Measurements from ENCODE around the gene EYA4. TPM values are rescaled to one million over a fixed set of nuclear protein-coding genes. Genes with fewer than 3 reads are reported as not detected.
"Not testable (repeated sequence)": the region's sequence is repeated elsewhere in the genome, so short reads cannot be mapped to it uniquely, and the experiment has no call there.

EYA4 gene
- polyA plus RNA-seq, 1 donor, result 23.4 TPM

DNA sequence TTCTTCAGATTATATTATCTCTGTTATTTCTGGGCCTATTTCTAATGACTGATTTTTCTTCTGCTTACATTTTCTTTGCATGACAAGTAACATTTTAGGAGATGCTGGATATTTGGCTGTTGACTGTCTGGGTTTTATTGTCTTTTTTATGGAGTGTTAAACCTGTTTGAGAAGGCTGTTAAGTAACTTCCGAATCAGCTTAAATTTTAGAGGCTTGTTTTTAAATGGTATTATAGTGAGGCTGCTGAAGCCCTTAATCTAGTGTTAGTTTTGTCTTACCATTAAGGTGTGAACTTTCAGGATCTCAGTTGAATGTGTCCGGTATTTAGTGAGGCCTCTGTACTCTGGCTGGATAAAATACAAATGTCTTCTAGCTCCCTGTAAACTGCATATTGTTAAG lies 109.8 kb downstream of the EYA4 start:
- DNase-seq (ENCODE audit: low read depth), result no peak

DNA sequence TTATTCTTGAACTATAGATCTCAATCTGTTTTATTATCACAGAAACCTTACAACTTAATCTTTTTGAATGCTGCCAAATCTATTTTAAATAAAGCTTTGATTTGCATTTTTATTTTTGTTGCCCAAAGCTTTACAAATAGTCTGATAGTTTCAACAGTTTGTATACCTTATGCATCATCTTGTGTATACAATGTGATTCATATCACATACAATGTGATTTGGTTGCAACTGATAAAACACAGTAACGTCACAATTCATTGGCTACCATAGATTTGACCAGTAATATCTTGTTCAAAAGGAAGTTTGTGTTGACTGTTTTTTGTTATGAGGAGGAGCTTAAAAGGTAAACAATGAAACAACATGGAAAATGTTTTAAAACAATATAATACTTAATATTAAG lies 110.9 kb downstream of the EYA4 start:
- no peak for DNase-seq (ENCODE audit: low read depth)

DNA sequence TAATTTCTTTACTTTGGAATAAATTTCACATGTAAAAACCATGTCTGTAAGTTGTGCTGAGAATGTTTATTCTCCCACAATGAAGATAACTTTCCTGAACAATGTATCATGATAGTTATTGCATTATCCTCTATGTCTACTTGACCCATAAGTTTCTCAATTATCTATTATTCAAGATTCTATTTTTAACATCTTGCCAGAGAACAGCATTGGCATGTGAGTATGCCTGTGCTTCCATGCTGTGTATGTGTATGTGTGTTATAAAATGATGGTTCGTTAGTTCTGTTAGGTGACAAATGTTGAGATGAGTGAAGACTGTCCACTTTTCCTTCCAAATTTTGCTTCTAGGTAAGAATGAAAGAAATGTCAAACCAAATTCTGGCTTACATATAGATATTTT lies 111.9 kb downstream of the EYA4 start:
- DNase-seq (ENCODE audit: low read depth), result no peak

DNA sequence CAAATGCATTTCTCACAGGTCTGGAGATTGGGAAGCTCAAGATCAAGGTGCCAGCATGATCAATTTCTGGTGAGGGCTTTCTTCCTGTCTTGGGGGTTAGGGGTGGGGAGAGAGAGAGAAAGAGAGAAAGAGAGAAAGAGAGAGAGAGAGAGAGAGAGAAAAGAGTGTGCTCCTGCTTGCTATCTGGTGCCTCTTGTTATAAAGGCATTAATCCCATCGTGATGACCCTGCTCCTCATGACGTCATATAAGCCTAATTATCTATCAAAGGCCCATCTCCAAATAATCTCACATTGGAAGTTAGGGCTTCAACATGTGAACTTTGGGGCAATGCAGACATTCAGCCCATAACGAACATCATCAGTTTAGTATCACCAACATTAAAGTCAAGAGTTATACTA lies 114.8 kb downstream of the EYA4 start:
- DNase-seq (ENCODE audit: low read depth), result no peak

DNA sequence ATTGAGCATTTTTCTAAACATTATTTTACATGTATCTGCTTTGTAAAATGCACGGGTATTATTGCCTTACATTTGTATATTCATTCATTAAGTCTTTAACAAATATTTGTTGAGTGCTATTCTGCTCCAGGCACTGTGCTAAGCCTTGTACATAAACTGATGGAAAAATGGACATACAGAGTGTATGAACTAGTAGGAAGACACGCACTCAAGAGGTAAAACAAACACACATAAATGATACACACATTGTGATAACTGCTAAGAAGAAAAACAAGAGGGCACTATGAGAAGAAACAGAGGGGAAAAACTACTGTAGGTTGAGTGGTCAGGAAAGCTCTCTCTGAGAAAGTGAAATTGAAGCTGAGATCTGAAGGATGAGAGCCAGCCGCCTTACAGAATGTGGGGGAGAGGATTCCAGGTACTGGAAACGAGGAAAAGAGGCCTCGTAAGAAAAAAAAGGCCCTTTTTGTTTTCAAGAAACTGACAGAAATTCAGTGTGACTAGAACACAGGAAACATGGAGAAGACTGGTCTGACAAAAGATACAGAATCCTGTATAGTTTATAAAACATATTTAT lies 117.5 kb downstream of the EYA4 start:
- no peak for DNase-seq (ENCODE audit: low read depth)

DNA sequence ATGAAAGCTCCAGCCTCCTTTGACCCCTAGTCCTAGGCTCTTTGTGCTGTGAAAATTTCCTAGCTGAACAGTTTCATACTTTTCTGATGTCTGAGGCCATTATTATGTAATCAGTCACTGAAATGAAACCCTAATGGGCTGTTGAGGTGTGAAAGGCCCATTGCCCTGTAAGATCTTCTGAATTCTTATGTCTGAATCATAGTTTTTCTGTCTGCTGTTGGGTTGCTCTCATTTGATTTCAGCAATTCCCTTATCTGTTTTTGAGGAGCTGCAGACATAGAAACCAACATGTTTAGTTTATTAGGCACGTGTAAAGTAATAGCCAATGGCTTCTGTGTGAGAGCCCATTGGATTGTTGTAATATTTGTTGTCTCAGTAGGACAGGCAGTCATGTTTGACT lies 118.1 kb downstream of the EYA4 start:
- DNase-seq (ENCODE audit: low read depth), result no peak

DNA sequence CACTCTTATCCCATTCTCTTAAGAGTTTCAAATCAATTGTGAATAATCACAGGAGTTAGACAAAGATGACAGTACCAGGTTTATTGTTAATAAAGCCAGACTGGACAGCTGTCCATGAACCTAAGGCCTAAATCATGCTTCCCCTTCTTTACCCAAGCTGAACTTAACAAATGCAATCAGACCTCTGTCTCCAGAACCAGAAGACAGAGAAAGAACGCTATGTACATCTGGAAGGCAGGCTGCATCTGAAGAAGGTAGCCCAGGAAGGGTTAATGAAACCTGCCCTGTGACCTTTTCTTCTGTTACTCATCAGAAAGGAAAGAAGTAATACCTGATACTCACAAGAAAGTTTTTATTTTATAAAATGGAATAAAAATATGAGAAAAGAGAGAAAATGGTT lies 118.6 kb downstream of the EYA4 start:
- DNase-seq (ENCODE audit: low read depth), result no peak

DNA sequence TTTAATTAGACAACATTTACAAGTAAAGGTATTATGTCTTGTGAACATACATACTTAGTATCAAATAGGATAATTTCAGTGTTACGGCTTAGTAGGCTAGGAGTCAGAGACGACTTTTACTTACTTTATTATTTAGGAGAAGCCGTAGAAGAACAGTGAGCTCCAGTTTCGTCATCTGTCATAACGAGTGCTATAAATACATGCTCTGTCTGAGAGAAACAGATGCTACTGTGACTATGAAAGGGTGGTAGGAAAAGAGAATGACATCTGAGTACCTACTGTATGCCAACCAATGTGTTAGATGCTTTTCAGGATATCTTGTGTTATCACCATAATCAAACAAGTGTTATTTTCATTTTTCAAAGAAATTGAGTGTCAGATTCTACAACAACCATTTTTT lies 119.0 kb downstream of the EYA4 start:
- no peak for DNase-seq (ENCODE audit: low read depth)

DNA sequence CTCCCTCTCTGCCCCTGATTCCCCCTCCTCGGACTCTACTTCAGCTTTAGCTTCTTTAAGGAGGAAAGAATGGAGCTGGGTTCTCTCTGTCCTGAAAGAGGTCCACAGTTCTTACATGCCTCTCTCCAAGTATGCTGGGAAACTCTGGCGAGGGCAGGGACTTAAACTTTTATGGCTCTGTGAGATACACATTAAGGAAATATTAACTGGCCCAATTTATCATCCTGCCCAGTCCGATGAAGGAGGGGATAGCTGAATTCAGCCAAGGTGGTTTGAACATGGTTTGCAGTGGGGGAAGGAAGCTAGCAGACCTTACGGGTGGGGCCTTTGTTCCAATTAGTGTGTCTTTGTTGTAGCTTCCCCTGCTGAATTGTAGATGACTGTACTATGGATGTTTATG lies 121.7 kb downstream of the EYA4 start:
- no peak for DNase-seq (ENCODE audit: low read depth)

DNA sequence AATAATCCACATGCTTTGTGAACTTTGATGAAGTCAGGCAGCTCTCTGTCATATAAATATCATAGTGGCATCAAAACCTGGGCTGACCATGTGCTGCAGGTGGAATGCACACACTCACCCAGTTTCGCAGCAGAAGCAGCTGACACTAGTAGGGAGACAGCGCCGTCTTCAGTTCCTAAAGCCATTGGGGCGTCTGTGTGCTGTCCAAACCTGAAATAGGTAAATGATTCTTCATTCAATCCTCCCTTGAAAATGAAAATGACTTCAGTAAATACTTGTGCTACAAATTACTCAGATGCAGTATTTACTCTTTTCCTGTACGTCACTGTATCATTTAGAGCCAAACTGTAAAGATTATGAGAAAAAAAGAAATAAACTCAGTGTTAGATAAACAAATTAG lies 127.5 kb downstream of the EYA4 start:
- DNase-seq (ENCODE audit: low read depth), result no peak

DNA sequence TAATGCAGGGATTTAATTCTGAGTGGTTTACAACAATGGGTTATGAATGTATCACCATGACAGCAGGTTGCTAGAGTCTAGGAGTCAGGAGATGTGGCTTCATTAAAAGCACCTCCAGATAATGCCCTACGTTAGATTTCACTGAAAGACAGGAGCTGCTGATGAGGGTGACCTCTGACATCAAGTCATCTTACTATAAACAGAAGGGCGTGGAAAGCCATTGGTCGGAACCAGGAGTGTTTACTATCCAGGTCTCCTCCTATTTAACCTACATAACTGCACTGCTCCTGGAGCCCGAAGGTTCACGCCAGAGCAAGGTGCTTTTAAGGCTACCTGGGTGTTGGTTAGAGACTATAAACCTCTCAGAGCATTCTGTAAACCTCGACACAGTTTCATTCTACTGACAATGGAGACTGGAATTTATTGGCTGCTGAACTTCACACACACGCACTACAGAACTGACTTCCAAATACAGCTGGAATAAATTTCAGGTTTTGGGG lies 128.7 kb downstream of the EYA4 start:
- DNase-seq (ENCODE audit: low read depth), result no peak

DNA sequence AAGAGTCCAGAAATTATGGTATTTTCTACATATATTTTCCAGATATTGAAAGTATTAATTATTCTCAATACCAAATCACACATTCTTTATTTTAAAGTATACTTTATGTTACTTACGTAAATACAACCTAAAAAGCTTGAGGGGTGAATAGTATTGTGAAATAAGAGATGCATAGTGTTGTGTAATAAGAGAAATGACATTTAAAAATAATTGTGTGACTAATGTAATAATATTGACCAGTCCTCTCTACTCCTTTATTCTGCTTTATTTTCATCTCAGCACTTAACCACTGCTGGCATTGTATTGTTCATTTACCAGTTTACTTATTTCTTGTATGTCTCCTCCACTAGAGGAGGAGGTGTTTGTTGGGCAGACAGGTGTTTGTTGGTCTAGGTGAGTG lies 135.6 kb downstream of the EYA4 start:
- DNase-seq (ENCODE audit: low read depth), result no peak

DNA sequence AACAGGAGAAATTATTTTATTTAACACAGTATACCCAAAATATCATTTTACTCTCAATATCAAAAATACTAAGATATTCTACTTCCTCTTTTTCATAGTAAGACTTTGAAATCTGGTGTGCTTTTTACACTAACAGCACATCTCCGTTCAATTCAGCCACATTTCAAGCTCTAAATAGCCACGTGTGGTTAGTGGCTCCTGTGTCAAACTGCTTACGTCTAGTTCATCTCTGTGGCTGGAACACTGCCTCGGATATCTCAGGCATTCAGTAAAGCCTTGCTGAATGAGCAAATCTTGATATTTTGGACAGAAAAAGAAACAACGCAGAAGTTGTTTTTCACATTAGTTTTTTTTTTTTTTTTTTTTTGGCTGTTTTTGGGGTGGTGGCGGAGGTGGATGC lies 136.1 kb downstream of the EYA4 start:
- no peak for DNase-seq (ENCODE audit: low read depth)

DNA sequence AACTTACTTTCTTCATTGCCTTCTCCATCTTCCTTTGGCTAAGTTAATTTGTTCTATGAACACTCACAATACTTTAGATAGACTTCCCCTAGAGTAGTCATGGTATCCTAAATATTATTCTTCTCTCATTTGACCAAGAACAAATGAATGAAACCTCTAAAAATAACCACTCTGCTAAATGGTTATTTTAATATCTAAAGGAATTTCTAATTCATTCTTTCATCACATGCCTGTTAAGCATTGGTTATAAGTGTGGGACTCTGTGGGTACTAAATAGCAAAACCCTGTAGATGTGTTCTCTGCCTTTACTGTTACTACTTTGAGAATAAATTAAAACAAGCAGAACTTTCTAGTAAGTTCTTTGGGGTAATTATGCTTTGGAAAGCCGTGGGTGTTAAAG lies 138.9 kb downstream of the EYA4 start:
- DNase-seq (ENCODE audit: low read depth), result no peak

DNA sequence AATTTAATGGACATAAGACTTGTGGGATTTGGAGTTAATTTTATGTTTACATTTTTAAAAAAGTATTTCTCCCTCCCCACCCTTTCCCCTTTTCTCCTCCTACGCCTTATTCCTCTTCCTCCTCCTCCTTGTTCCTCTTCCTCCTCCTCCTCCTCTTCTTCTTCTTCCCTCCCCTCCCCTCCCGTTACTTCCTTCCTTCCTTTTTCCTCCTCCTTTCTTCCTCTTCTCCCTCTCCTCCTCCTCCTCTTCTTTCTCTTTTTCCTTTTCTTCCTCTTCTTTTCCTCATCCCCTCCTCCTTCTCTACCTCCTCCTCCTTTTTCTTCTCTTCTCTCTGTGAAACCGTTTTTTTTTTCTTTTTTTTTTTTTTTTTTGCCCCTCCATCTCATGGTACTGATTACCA lies 139.6 kb downstream of the EYA4 start:
- no peak for DNase-seq (ENCODE audit: low read depth)

DNA sequence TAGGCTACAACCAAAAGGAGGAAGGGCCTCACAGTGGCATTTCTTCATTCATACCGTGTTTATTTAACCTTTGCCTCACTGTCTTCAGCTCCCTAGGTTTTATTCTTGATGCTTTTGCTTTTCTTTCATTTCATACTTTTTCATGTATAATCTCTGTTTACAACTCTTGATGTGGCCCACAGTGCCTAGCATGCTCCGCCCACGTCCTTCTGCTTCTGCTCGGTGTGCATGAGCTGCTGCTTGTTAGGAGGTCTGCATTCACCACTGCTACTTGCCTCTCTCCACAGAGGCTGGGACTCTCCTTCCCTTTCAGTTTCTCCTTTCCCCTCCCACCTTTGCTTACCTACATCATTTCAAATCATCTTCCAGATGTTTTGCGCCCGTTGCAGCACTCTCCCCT lies 147.6 kb downstream of the EYA4 start:
- no peak for DNase-seq (ENCODE audit: low read depth)

DNA sequence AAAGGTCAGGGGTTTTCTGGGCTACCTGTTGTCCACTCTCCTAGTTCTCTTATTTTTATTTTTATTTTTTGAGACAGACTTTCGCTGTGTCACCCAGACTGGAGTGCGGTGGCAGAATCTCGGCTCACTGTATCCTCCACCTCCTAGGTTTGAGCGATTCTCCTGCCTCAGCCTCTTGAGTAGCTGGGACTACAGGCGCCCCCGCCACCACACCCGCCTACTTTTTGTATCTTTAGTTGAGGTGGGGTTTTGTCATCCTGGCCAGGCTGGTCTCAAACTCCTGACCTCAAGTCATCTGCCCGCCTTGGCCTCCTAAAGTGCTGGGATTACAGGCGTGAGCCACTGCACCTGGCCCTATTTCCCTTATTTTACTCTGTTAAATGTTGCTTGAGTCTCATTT lies 149.0 kb downstream of the EYA4 start:
- DNase-seq (ENCODE audit: low read depth), result no peak

DNA sequence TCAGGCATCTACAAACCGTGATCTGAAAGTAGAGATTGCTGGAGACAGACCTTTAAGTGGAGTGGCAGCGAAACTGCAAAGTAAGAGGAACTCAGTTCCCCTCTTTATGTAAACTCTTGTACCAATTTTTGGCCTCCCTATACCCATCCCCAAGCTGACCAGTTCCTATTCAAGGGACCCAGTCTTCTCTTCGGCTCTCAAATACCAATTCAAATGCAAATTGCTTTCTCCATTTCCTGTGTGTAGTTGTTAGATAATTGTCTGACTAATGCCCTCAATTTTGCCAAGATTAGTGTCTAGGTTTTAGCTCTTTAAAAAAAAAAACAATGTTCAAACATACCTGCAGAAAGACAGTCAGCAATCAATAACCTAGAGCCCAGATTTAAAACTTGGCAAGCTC lies 150.9 kb downstream of the EYA4 start:
- DNase-seq (ENCODE audit: low read depth), result no peak

DNA sequence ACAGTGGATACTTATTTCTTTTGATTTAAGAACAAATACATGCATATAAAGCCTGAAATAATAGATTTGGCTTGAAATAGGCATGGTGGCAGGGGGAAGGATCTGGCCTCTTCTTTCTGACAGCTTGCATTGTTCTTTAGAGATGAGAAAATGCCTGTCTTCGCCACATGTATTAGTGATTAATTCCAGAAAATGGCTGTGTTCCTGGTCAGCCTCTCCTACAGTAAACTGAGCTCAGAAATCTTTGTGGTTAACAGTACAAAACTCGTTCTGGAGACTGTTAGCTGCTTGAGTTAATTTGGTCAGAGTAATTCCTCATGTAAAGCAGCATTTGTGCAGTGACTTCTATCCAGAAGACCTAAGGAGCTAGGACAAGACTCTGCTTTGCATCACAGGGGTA lies 151.5 kb downstream of the EYA4 start:
- no peak for DNase-seq (ENCODE audit: low read depth)

DNA sequence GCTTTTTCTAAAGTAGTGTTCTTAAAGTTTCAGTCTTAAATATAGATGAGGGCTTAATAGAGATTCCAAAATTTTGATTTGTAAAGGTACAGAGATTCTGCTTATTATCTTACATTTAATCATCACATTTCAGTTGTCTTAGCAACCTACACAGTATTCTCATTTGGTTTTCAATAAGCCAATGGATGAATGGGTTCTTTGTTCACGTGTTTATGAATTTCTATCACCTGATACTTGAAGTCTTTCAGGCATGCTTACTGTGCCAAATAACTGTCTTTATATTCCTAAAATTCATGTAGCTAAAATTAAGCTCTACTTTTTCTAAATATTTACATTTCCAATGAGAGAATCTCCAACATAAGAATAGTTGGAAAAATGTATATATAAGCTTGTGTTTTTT lies 152.7 kb downstream of the EYA4 start:
- DNase-seq (ENCODE audit: low read depth), result no peak

DNA sequence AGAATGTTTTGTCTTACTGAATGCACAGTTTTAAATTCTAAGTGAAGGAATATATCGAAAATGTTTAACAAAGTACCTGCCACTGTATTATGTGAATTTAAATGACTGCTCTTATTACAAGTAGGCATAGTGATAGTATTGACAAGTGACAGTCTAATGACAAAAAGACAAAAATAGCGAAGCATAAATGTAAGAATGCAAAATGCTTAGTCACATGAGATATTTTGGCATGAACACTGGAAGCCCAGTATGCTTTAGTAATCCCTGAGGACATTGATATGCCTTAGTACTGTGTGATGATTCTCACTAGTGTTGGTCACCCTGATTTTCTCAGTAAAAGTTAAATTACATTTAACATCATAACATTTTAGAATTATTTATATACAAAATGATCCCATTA lies 153.5 kb downstream of the EYA4 start:
- no peak for DNase-seq (ENCODE audit: low read depth)

DNA sequence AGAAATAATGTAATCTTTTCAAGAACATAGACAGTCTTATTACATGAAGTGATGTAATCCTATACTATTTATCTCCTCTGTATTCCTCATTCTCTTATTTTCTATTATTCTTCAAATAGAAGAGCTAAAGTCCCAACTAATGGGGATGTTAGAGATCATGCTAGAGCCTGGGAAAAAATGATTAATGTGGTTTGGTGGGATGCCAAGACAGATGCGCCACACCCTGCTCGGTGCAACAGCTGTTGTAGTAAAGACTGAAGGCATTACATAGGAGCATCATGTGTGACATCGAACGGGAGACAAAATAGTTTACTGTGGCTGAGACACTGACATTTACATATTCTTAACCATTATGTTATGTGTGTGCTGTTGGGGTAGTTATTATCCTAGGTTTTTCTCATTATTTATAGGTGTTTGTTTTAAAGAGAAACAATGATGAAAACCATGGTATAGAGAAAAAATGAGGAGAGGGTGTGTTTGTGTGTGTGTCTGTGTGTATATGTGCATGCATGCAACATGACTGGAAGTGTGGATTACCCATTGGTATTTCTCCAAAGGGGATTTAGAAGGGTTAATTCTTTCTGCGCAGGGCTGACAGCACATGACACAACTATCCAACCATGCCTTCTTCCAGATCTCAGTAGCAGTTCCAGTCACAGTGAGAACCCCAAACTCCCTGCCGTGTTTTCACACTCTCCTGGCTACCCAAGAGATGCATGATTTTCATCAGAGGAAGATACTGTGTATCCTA lies 155.3 kb downstream of the EYA4 start:
- DNase-seq (ENCODE audit: low read depth), result no peak

DNA sequence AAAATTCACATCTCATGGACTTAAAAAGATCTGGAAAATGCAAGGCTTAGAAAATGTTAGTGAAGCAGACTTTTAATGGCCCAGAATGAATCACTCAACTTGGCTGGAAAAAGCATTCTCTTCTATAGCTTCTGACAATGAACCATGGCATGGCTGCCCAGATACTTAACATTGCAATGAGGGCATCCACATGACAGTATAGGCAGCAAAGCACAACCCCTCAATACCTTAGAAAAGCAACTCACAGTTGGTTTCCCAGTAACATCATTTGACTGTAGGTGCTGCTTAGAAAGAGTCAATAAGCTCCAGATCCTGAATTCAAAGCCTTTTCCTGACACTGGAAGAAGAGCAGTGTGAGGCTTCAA lies 155.8 kb downstream of the EYA4 start:
- no peak for DNase-seq (ENCODE audit: low read depth)

DNA sequence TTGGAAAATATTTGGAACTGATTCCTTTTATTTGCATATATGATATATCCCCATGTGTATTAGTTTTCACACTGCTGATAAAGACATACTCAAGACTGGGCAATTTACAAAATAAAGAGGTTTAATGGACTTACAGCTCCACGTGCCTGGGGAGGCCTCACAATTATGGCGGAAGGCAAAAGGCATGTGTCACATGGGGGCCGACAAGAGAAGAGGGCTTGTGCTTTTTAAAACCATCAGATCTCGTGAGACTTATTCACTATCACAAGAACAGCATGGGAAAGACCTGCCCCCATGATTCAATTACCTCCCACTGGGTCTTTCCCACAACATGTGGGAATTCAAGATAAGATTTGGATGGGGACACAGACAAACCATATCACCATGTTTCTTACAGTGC lies 156.4 kb downstream of the EYA4 start:
- not testable (repeated sequence) for DNase-seq (ENCODE audit: low read depth)
